Measurements from ENCODE around the gene PLD4.
"Not testable (repeated sequence)": the region's sequence is repeated elsewhere in the genome, so short reads cannot be mapped to it uniquely, and the experiment has no call there.

- TF ChIP-seq CTCF, POLR2A (IDR thresholded peaks at IDR 0.05): not testable (repeated sequence)
These were observed 26.0 kb downstream of the PLD4 start for GRCh38 chr14:104950701-104951100.
